Tracheal epithelial cell (primary cell): ENCODE results near the gene PATE2. TPM values are rescaled to one million over a fixed set of nuclear protein-coding genes. Genes with fewer than 3 reads are reported as not detected.

Source experiments
- total RNA-seq: library from RNA; depleted of rRNA; stranded (reverse); fragments of >200 nt; gene quantifications from 2 replicates; pipeline ENCODE4 v1.2.1, GENCODE V29; 2014

The PATE2 gene
- total RNA-seq: not detected in 2 replicates

DNA sequence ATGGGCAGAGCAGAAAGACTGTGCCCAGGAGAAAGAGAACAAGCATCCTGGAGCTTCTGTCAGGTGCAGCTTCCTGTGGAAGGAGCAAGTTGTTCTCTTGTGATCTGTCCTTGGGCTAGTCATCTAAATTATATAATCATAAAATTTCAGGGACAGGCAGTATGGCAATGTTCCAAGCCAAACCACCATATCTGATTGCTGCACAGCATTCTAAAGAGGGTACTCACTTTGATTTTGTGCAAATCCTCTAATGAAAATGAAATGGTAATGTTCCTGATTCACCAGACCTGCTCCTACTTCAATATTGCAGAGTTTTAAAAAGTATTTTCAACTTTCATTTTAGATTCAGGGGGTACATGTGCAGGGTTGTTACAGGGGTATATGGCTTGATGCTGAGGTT lies at the start of gene PATE2:
TSS of gene PATE2 (minus strand) at position 101 of the 400 bp plus-strand sequence. CDS start at position 46, 55 bp downstream.

GRCh38 chr11:125787827-125788226 lies 9.2 kb upstream of the PATE2 start, which contains the start of gene PATE3:
Gene PATE3, plus strand, starts transcription at chr11:125788127. Its CDS starts 25 bp downstream, at chr11:125788152.

DNA sequence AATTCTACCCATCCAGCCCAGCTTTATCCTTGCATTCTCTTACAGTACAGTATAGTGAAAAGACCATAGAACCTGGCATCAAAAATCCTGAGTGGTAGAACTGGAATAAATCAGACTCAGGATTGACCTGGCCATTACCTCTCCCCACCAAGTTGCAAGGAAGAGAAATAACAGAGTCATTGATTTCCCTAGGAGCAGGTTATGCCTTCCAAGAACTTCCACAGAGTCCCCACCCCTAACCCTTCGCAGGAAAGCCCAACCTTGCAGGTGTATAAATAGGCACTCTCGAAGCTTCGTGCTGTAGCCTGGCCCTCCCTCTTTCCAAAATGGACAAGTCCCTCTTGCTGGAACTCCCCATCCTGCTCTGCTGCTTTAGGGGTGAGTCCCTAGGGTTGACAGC lies 32.6 kb downstream of the PATE2 start, which contains the start of gene PATE1:
TSS of gene PATE1 (plus strand) at position 301 of the 400 bp plus-strand sequence. CDS start at position 327, 26 bp downstream.

Other genes with a start within 250 kb of the PATE2 start
- 159 and 165 TPM in 2 replicates for gene EI24, start 209.4 kb downstream of the PATE2 start, total RNA-seq
- gene STT3A, start 186.0 kb downstream of the PATE2 start, total RNA-seq: 91.6 and 137 TPM in 2 replicates
- gene CHEK1, start 153.7 kb downstream of the PATE2 start, total RNA-seq: 5.3 and 15.9 TPM in 2 replicates
- gene ACRV1, start 98.0 kb downstream of the PATE2 start, total RNA-seq: under 0.01 TPM in 1 of 2 replicates, not detected in the other
- not detected in 2 replicates for gene PATE1, start 32.5 kb downstream of the PATE2 start, total RNA-seq
- not detected in 2 replicates for gene PATE3, start 9.3 kb upstream of the PATE2 start, total RNA-seq
- not detected in 2 replicates for gene PATE4, start 54.5 kb upstream of the PATE2 start, total RNA-seq
- 2.1 and 3.1 TPM in 2 replicates for gene HYLS1, start 108.8 kb upstream of the PATE2 start, total RNA-seq
- gene PUS3, start 124.4 kb upstream of the PATE2 start, total RNA-seq: 10.1 and 18.5 TPM in 2 replicates
- gene DDX25, start 125.7 kb upstream of the PATE2 start, total RNA-seq: 0.24 TPM in 1 of 2 replicates, not detected in the other
- gene VSIG10L2, start 167.2 kb upstream of the PATE2 start, total RNA-seq: not detected in 2 replicates